ENCODE results near the gene CDH4.

Gene CDH4

DNA sequence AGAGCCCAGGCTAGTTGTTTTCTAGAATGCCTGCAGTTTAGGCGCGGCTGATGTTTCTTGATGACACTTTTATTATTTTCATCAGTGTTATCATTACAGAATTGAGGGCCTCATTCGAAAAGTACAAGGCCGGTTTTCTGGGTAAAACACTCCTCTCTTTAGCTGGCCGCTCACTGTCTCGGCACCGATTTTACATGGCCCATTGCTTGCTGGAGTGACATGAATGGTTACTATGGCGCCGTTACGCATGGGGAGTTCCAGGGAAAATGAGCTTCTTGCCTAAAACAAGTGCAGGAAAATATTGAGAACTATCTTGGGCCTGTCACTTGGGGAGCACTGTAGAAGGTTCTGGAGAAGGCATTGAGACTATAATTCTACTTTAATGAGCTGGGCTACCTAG, 317.8 kb downstream of the CDH4 start:
- DNase-seq: no peak

- DNase-seq: no peak
These were observed 318.7 kb downstream of the CDH4 start for GRCh38 chr20:61570646-61571195.

- no peak for DNase-seq
These were observed 319.2 kb downstream of the CDH4 start for GRCh38 chr20:61571221-61571620.

- DNase-seq: no peak
These were observed 320.1 kb downstream of the CDH4 start for GRCh38 chr20:61571916-61572711.

DNA sequence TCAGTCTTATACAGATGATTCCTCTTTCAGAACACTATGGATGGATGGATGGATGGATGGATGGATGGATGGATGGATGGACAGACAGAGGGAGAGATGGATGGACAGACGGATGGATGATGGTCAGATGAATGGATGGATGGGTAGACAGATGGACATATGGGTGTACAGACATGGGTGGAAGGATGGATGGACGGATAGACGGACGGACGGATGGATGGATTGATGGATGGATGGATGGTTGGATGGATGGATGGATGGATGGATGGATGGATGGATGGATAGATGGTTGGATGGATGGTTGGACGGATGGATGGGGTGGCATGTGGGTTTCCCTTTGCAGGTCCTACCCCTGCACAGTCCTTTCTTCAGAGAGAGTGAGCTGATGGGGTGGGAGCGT, 320.7 kb downstream of the CDH4 start:
- DNase-seq: no peak

- DNase-seq: no peak
These were observed 321.6 kb downstream of the CDH4 start for GRCh38 chr20:61573415-61574305.

- DNase-seq: no peak
These were observed 323.3 kb downstream of the CDH4 start for GRCh38 chr20:61575151-61575937.

- DNase-seq: no peak
These were observed 324.3 kb downstream of the CDH4 start for GRCh38 chr20:61576372-61576771.

GRCh38 chr20:61577065-61577464, 325.0 kb downstream of the CDH4 start:
- DNase-seq: no peak

- DNase-seq: no peak
These were observed 327.8 kb downstream of the CDH4 start for GRCh38 chr20:61579908-61580307.

- DNase-seq: no peak
These were observed 329.1 kb downstream of the CDH4 start for GRCh38 chr20:61580958-61581824.

DNA sequence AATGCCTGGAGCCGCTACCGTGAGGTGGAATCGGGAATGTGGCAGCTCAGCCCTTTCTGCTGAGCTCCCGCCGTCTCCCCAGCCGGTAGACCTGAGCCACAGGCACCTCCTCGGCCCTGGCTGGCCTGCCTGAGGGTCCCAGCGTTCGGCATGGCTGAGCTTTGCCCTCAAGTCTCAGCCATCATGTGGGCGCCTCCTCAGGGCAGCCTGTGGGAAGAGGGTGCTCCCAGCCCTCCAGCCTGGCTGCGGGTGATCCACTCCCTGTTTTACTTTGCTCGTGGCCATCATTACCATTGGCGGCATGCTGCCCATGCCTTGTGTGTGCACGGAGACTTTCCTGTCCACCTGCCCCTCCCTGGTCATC, 329.7 kb downstream of the CDH4 start:
- no peak for DNase-seq

DNA sequence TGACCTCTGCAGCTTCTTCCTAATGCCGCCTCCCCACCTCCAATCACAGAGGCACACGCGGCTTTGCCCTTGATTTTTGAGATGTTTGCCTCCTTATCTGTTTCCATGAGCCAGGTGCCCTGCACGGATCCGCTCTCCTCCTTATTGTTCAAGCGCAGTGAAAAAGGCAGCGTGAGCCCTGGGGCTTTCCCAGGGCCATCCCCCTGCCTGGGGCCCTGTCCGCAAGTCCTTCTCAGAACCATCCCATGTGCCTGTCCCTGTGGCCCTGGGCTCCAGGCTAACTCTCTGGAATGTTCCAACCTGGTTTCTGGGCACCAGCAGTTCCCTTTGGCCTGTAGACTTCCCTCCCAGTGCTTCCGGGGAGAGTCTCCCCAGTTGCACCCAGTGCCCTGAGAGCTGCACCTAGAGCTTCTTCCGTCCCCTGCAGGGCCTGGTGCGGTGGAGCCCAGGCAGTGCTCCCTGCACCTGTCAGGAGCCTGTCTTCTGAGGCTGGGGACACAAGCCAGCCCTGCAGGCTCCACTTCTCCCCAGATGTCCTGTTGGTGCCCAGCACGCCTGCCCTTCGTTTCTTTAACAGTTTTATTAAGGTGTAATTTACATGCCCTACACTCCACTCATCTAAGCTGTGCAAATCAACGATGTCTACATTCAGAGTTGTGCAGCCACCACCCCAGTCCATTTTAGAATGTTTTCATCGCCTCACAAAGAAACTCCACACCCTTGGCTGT, 330.3 kb downstream of the CDH4 start:
- no peak for DNase-seq

- no peak for DNase-seq
These were observed 331.3 kb downstream of the CDH4 start for GRCh38 chr20:61583356-61583755.

GRCh38 chr20:61584851-61585250, 332.8 kb downstream of the CDH4 start:
- DNase-seq: no peak

GRCh38 chr20:61585764-61586163, 333.7 kb downstream of the CDH4 start:
- no peak for DNase-seq

DNA sequence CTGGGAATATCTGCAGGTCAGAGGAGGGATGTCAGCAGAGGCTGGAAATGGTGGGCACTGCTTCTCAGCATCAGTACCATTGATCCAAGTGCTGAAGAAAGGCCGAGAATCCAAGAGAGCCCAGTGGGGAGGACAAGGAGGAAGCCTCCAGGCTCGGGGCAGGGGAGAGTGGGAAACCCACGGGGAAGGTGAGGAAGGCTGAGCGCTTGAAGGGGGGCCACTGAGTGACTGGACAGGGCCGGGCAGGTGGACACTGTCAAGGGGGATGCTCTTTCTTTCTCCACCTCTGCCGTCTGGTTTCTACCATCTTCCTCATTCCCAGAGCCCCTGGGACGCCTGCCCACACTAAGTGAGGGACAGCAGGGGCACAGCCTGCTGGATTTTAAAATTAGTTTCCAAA, 335.0 kb downstream of the CDH4 start:
- no peak for DNase-seq

DNA sequence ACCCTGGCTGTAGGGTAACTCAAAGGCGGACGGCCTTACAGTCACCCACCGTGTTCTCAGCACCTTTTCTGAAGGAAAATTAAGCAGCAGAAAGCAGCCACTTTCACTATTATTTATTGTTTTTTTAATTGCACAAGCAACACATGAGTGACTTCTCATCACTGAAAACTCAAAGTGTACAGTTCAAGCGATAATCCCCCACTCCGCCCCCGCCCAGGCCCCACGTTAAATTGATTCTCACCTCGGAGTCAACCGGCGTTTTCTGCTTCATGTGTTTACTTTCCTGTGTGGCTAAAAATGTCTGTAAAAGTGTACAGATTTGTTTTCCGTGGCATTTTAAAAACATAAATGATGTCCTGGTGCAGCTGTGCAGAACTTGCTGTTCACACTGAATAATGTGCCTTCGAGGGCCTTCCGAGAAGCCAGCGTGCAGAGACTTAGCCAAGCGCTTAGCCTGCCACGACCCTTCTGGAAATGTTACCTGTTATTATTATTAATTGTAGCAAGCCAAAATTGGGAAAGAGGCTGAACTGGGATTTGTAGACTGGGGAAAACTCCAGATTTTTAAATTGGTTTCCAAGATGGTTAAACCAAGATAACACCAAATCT, 335.7 kb downstream of the CDH4 start:
- no peak for DNase-seq

DNA sequence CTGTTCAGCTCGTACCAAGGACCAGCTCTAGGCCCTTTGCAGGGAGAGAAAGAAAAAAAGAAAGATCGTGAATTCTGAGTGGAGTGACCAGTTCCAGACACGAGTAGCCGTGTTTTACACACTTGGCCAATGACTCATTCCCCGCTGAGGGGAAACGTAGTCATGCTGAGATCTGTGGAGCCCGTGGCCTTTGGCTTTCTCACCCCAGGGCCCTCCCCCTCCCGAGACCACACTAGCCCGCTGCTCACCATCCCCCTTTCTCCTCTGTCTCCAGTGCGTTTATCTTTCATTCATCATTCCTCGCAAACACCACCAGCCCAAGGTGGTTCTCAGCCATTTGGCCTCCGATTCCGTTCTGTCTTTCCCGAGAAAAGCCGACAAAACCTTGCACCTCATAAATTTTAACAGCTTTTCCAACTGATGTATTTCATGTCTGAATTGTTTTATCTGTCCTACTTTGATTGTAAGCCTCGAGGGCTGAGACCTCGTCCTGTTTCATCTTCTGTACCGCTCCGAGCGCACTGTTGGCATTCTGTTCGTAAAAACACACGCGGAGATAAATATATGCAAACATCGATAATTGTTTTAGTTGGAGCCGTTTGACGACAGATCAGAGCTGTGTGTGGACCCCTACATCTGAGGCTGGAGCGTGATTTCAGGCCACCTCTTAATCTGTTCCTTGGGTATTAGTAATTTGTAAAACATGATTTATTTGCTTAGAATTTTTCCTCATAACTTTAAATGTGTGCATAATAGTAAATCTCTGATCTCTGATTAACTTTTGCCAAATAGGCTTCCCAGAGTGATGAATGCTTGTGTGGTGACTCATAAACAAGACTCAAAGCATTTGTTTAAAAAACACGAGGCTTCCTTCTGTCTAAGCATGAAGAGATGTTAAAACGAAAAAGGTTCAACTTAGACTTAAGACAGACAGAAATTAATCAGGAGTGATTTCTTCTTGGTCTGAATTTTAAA, 336.6 kb downstream of the CDH4 start:
- DNase-seq: no peak

GRCh38 chr20:61590236-61590635, 338.2 kb downstream of the CDH4 start:
- DNase-seq: no peak
